Measurements from ENCODE around the gene S100A7A. TPM values are rescaled to one million over a fixed set of nuclear protein-coding genes. Genes with fewer than 3 reads are reported as not detected.
A peak's percentile ranks its signal among the peaks of the same experiment; 100 is the strongest.

Gene S100A7A
- total RNA-seq, 2 donors from 2014 or later, result not detected

DNA sequence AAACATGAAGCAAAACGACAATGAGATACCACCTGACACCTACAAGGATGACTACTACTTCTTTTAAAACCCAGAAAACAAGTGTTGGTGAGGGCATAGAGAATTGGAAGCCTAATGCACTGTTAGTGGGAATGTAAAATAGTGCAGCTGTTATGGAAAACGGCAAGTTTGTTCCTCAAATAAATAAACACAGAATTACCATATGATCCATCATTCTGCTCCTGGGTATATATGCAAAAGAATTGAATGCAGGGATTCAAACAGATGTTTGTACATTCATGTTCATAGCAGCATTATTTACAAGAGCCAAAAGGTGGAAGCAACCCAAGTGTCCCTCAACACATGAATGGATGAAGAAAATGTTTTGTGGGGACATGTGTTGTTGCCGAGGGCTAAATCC lies 24.1 kb upstream of the S100A7A start:
- no peak for DNase-seq
- Mint-ChIP-seq H3K9me3 (no peaks in the 10 kb centered on the region), H3K4me3 (no peak overlapping the region), H3K27me3 (ENCODE audit: insufficient read depth) (peaks cover 7% of the 10 kb centered on the region), H3K36me3 (ENCODE audit: low read depth) (no peaks in the 10 kb centered on the region), H3K4me1 (no peaks in the 10 kb centered on the region), H3K27ac (no peak overlapping the region)
- WGBS, 2 experiments (ENCODE audit: insufficient coverage in 1 of 2, insufficient read length in 1 of 2), result 71 to 95% methylated on average over 1 to 2 of the region's 3 CpGs
- TF ChIP-seq, protein P1, sequence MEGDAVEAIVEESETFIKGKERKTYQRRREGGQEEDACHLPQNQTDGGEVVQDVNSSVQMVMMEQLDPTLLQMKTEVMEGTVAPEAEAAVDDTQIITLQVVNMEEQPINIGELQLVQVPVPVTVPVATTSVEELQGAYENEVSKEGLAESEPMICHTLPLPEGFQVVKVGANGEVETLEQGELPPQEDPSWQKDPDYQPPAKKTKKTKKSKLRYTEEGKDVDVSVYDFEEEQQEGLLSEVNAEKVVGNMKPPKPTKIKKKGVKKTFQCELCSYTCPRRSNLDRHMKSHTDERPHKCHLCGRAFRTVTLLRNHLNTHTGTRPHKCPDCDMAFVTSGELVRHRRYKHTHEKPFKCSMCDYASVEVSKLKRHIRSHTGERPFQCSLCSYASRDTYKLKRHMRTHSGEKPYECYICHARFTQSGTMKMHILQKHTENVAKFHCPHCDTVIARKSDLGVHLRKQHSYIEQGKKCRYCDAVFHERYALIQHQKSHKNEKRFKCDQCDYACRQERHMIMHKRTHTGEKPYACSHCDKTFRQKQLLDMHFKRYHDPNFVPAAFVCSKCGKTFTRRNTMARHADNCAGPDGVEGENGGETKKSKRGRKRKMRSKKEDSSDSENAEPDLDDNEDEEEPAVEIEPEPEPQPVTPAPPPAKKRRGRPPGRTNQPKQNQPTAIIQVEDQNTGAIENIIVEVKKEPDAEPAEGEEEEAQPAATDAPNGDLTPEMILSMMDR (conservative IDR thresholded peaks at IDR 0.05), result no peak
- no peaks in the 10 kb centered on the region for H3K36me3 ChIP-seq (ENCODE audit: control insufficient read depth, insufficient read depth, low read length)
- no peak overlapping the region for H3K27ac ChIP-seq (ENCODE audit: low read depth, low read length)
- no peaks in the 10 kb centered on the region for H3K27me3 ChIP-seq (ENCODE audit: control insufficient read depth, insufficient read depth, low read length, poor library complexity, severe bottlenecking)
- no peak overlapping the region for H3K4me3 ChIP-seq (ENCODE audit: low read length)
- H3K9ac ChIP-seq (ENCODE audit: extremely low read depth, low read length, poor library complexity, severe bottlenecking), result no peak overlapping the region
- no peaks in the 10 kb centered on the region for H3K4me1 ChIP-seq (ENCODE audit: control insufficient read depth, insufficient read depth, low read length)
- H3K9me3 ChIP-seq (ENCODE audit: control insufficient read depth, low read length), result no peaks in the 10 kb centered on the region

DNA sequence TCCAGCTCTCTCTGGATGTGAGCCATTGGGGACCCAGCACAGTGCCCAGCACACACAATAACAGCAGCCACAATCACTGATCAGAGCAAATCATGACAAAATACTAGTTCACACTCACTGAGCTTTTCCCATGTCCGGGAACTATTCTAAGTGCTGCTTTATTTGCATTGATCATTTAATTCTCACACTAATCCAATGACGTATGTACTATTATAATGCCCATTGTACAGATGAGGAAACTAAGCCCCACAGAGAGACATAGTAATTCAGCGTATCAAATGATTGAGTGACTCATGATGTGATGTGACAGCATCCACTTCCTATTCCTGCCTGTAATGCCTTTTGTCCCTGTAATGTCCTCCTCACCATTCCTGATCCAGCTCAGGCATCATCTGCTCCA lies 23.5 kb upstream of the S100A7A start:
- WGBS, 2 experiments (ENCODE audit: insufficient coverage in 1 of 2, insufficient read length in 1 of 2), result 92 to 100% methylated on average over 1 to 3 of the region's 3 CpGs
- Histone ChIP-seq H3K4me3 (ENCODE audit: low read length) (no peak overlapping the region), H3K4me1 (ENCODE audit: control insufficient read depth, insufficient read depth, low read length) (no peaks in the 10 kb centered on the region), H3K36me3 (ENCODE audit: control insufficient read depth, insufficient read depth, low read length) (no peaks in the 10 kb centered on the region), H3K27ac (ENCODE audit: low read depth, low read length) (no peak overlapping the region), H3K9me3 (ENCODE audit: control insufficient read depth, low read length) (no peaks in the 10 kb centered on the region), H3K27me3 (ENCODE audit: control insufficient read depth, insufficient read depth, low read length, poor library complexity, severe bottlenecking) (no peaks in the 10 kb centered on the region), H3K9ac (ENCODE audit: extremely low read depth, low read length, poor library complexity, severe bottlenecking) (no peak overlapping the region)
- H3K4me3 Mint-ChIP-seq, result no peak overlapping the region
- H3K27me3 Mint-ChIP-seq (ENCODE audit: insufficient read depth), result peaks cover 7% of the 10 kb centered on the region
- H3K9me3 Mint-ChIP-seq, result no peaks in the 10 kb centered on the region
- no peak overlapping the region for H3K27ac Mint-ChIP-seq
- DNase-seq, result no peak
- no peaks in the 10 kb centered on the region for H3K36me3 Mint-ChIP-seq (ENCODE audit: low read depth)
- TF ChIP-seq, protein P1 (conservative IDR thresholded peaks at IDR 0.05), result no peak
- H3K4me1 Mint-ChIP-seq, result no peaks in the 10 kb centered on the region

GRCh38 chr1:153393926-153394325 lies 22.4 kb upstream of the S100A7A start:
- 80 to 88% methylated on average over 6 of the region's 6 CpGs for WGBS, 2 experiments (ENCODE audit: insufficient coverage in 1 of 2, insufficient read length in 1 of 2)
- TF ChIP-seq, protein P1 (conservative IDR thresholded peaks at IDR 0.05), result peak; percentile 72
- peak; percentile 87 for DNase-seq
- Histone ChIP-seq H3K36me3 (ENCODE audit: control insufficient read depth, insufficient read depth, low read length) (no peaks in the 10 kb centered on the region), H3K27me3 (ENCODE audit: control insufficient read depth, insufficient read depth, low read length, poor library complexity, severe bottlenecking) (no peaks in the 10 kb centered on the region), H3K9ac (ENCODE audit: extremely low read depth, low read length, poor library complexity, severe bottlenecking) (no peak overlapping the region), H3K27ac (ENCODE audit: low read depth, low read length) (no peak overlapping the region), H3K4me3 (ENCODE audit: low read length) (no peak overlapping the region), H3K4me1 (ENCODE audit: control insufficient read depth, insufficient read depth, low read length) (no peaks in the 10 kb centered on the region), H3K9me3 (ENCODE audit: control insufficient read depth, low read length) (no peaks in the 10 kb centered on the region)
- no peak overlapping the region for H3K4me3 Mint-ChIP-seq
- no peak overlapping the region for H3K27ac Mint-ChIP-seq
- H3K27me3 Mint-ChIP-seq (ENCODE audit: insufficient read depth), result peaks cover 7% of the 10 kb centered on the region
- no peaks in the 10 kb centered on the region for H3K4me1 Mint-ChIP-seq
- no peaks in the 10 kb centered on the region for H3K36me3 Mint-ChIP-seq (ENCODE audit: low read depth)
- no peaks in the 10 kb centered on the region for H3K9me3 Mint-ChIP-seq
